ENCODE results near the gene RAB28. TPM values are rescaled to one million over a fixed set of nuclear protein-coding genes. Genes with fewer than 3 reads are reported as not detected.

RAB28 gene
- total and polyA plus RNA-seq, 7 donors = 12.7 to 32.1 (median 24.1) TPM

GRCh38 chr4:13525606-13526281 lies 41.6 kb upstream of the RAB28 start:
- peaks cover 21 to 86% (median 48%) of the 10 kb centered on the region in 3 donors for H3K27me3 ChIP-seq

GRCh38 chr4:13524504-13525243 lies 40.5 kb upstream of the RAB28 start:
- Histone ChIP-seq H3K36me3 (no peaks in the 10 kb centered on the region), H3K4me3 (no peak overlapping the region), H3K4me1 (peaks cover 0 to 14% (median 9%) of the 10 kb centered on the region in 4 donors), H3K27me3 (peaks cover 18 to 85% (median 48%) of the 10 kb centered on the region in 3 donors), H3K27ac (no peak overlapping the region), H3K9me3 (peaks cover 5 to 19% (median 10%) of the 10 kb centered on the region in 4 donors)
- intact Hi-C loops (cut with DNase I) = no loop called here
- no peak for DNase-seq
- 21 to 48% methylated on average over 36 of the region's 36 CpGs for WGBS, 2 donors
- TF ChIP-seq EP300 (IDR thresholded peaks at IDR 0.05) (no peak), POLR2A (IDR thresholded peaks at IDR 0.05) (no peak), POLR2AphosphoS5 (IDR thresholded peaks at IDR 0.05) (no peak)
- TF ChIP-seq, protein P1, sequence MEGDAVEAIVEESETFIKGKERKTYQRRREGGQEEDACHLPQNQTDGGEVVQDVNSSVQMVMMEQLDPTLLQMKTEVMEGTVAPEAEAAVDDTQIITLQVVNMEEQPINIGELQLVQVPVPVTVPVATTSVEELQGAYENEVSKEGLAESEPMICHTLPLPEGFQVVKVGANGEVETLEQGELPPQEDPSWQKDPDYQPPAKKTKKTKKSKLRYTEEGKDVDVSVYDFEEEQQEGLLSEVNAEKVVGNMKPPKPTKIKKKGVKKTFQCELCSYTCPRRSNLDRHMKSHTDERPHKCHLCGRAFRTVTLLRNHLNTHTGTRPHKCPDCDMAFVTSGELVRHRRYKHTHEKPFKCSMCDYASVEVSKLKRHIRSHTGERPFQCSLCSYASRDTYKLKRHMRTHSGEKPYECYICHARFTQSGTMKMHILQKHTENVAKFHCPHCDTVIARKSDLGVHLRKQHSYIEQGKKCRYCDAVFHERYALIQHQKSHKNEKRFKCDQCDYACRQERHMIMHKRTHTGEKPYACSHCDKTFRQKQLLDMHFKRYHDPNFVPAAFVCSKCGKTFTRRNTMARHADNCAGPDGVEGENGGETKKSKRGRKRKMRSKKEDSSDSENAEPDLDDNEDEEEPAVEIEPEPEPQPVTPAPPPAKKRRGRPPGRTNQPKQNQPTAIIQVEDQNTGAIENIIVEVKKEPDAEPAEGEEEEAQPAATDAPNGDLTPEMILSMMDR (IDR thresholded peaks at IDR 0.05) = no peak

More at GRCh38 chr4:13525606-13526281, 41.6 kb upstream of the RAB28 start:
- Histone ChIP-seq H3K4me3 (no peak overlapping the region), H3K4me1 (peaks cover 0 to 14% (median 9%) of the 10 kb centered on the region in 4 donors), H3K9me3 (peaks cover 5 to 19% (median 10%) of the 10 kb centered on the region in 4 donors), H3K27ac (no peak overlapping the region), H3K36me3 (no peaks in the 10 kb centered on the region)
- intact Hi-C loops (cut with DNase I) = no loop called here
- no peak for TF ChIP-seq POLR2AphosphoS5 (IDR thresholded peaks at IDR 0.05)
- TF ChIP-seq, protein P1 (IDR thresholded peaks at IDR 0.05) = no peak
- no peak for TF ChIP-seq POLR2A (IDR thresholded peaks at IDR 0.05)
- no peak for TF ChIP-seq EP300 (IDR thresholded peaks at IDR 0.05)
- WGBS, 2 donors = 74 to 82% methylated on average over 4 of the region's 4 CpGs
- DNase-seq = no peak

DNA sequence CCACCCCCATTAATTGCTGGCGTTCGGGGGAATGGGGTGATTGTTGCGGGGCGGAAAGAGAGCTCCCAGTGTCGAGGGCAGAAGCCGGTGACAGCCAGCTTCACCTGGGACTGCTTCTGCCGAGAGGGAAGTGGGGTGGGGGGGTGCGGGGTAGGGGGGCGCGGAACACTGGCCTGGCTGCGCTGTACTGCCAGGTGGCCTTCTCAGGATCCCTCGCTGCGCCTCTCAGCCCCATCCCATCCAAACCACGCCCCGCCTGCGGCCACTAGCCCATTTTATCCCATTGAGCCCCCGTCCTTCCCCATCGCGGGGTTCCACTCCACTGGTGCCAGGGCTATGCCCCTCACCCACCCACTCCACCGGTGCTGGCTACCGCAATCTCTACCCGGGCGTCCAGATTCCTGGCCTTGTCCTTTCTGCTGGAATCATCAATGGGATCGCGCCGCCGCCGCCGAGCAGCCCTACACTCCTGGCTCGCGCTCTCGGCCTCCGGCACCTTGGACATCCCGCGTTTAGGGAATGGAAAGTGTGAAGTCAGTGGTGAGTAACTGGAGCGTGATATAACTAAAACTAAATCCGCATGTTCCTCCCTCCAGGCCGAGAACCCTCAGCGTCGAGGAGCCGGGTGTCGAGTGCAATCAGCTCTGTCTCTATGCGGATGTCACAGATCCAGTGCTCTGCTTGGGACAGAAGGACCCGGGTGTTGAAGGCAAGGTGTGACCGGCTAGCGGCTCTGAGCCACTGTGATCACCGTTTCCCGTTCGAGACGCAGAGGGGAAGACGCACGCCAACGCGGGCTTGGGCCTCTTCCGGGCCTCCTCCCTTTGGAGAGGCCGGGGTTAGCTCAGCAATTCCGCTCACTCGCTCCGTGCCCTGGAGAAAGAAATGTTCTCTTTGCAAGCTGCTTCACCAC lies 39.7 kb upstream of the RAB28 start:
- Histone ChIP-seq H3K4me3 (no peak overlapping the region), H3K4me1 (peaks cover 0 to 14% (median 9%) of the 10 kb centered on the region in 4 donors), H3K27ac (no peak overlapping the region), H3K36me3 (no peaks in the 10 kb centered on the region), H3K9me3 (peaks cover 5 to 19% (median 10%) of the 10 kb centered on the region in 4 donors), H3K27me3 (peaks cover 18 to 76% (median 48%) of the 10 kb centered on the region in 3 donors)
- DNase-seq = no peak
- 20 to 52% methylated on average over 59 of the region's 59 CpGs for WGBS, 2 donors
- no peak for TF ChIP-seq EP300 (IDR thresholded peaks at IDR 0.05)
- TF ChIP-seq POLR2AphosphoS5 (IDR thresholded peaks at IDR 0.05) = no peak
- TF ChIP-seq, protein P1 (IDR thresholded peaks at IDR 0.05) = no peak
- TF ChIP-seq POLR2A (IDR thresholded peaks at IDR 0.05) = no peak
- intact Hi-C loops (cut with DNase I) = no loop called here

- WGBS, 2 donors = 21 to 36% methylated on average over 17 of the region's 17 CpGs
Observed at GRCh38 chr4:13523105-13523477, 39.0 kb upstream of the RAB28 start.

More at GRCh38 chr4:13523105-13523477, 39.0 kb upstream of the RAB28 start:
- no peak overlapping the region for H3K4me3 ChIP-seq
- peaks cover 0 to 7% (median 7%) of the 10 kb centered on the region in 4 donors for H3K4me1 ChIP-seq
- H3K27ac ChIP-seq = no peak overlapping the region
- peaks cover 14 to 71% (median 47%) of the 10 kb centered on the region in 3 donors for H3K27me3 ChIP-seq
- no peaks in the 10 kb centered on the region for H3K36me3 ChIP-seq
- intact Hi-C loops (cut with DNase I) = no loop called here
- peaks cover 5 to 19% (median 10%) of the 10 kb centered on the region in 4 donors for H3K9me3 ChIP-seq
- TF ChIP-seq POLR2AphosphoS5 (IDR thresholded peaks at IDR 0.05) = no peak
- TF ChIP-seq POLR2A (IDR thresholded peaks at IDR 0.05) = no peak
- TF ChIP-seq, protein P1 (IDR thresholded peaks at IDR 0.05) = no peak
- no peak for DNase-seq
